DND-41 (cell line): ENCODE results near the gene MAMLD1.

ENCODE experiments used
- EZH2 ChIP-seq: IDR thresholded peaks from 3 replicates; pipeline ENCODE4 v1.6.1; 2012; ENCODE audit warnings: borderline replicate concordance, low read depth, mild to moderate bottlenecking, moderate library complexity, low read length, inconsistent platforms; ENCODE audit not compliant: severe bottlenecking
- TF ChIP-seq, protein P1 (sequence below): IDR thresholded peaks from 2 replicates; pipeline ENCODE4 v1.5.1; 2012; ENCODE audit warnings: borderline replicate concordance, low read length, moderate library complexity, mild to moderate bottlenecking; ENCODE audit not compliant: poor library complexity, severe bottlenecking; ENCODE audit errors: extremely low read depth

DNA sequence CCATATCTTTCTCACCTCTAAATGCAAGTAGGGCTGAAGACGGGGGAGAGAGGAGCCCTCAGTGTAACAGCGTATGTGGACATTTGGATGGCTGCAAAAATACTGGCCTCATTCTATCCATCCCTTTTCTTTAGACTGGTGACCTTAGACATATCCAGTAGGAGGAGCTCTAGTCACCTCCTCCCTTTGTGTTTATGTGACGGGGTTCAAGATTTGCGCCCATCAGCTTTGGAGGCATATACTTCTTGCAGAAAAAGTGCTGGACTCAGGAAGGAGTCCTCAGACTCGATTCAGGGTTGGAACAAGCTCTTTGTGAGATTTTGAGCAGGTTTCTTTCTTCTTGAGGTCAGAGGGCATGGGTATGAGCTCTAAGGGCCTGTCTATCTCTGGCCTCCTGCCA is 86.2 kb downstream of the MAMLD1 start:
- TF ChIP-seq, protein P1, sequence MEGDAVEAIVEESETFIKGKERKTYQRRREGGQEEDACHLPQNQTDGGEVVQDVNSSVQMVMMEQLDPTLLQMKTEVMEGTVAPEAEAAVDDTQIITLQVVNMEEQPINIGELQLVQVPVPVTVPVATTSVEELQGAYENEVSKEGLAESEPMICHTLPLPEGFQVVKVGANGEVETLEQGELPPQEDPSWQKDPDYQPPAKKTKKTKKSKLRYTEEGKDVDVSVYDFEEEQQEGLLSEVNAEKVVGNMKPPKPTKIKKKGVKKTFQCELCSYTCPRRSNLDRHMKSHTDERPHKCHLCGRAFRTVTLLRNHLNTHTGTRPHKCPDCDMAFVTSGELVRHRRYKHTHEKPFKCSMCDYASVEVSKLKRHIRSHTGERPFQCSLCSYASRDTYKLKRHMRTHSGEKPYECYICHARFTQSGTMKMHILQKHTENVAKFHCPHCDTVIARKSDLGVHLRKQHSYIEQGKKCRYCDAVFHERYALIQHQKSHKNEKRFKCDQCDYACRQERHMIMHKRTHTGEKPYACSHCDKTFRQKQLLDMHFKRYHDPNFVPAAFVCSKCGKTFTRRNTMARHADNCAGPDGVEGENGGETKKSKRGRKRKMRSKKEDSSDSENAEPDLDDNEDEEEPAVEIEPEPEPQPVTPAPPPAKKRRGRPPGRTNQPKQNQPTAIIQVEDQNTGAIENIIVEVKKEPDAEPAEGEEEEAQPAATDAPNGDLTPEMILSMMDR: peak; percentile 43
- TF ChIP-seq EZH2: no peak
